Measurements from ENCODE around the gene HBEGF.
A peak's percentile ranks its signal among the peaks of the same experiment; 100 is the strongest.
"Not testable (repeated sequence)": the region's sequence is repeated elsewhere in the genome, so short reads cannot be mapped to it uniquely, and the experiment has no call there.

The HBEGF gene

GRCh38 chr5:140360681-140361479 lies 14.5 kb upstream of the HBEGF start:
- DNase-seq (ENCODE audit: low read depth): no peak

GRCh38 chr5:140360101-140360500 lies 13.7 kb upstream of the HBEGF start, which contains the start of gene SLC4A9:
Gene SLC4A9 (plus strand): TSS chr5:140360194. CDS start chr5:140360237, 43 bp downstream.
- DNase-seq (ENCODE audit: low read depth): no peak

GRCh38 chr5:140358738-140359310 lies 12.4 kb upstream of the HBEGF start:
- peak; percentile 52 for DNase-seq (ENCODE audit: low read depth)

- DNase-seq (ENCODE audit: low read depth): peak; percentile 87
Observed at GRCh38 chr5:140357726-140358093, 11.3 kb upstream of the HBEGF start.

- DNase-seq (ENCODE audit: low read depth): no peak
Observed at GRCh38 chr5:140356853-140357725, 10.7 kb upstream of the HBEGF start.

GRCh38 chr5:140355546-140355945 lies 9.1 kb upstream of the HBEGF start:
- no peak for DNase-seq (ENCODE audit: low read depth)

- DNase-seq (ENCODE audit: low read depth): peak; percentile 58
Observed at GRCh38 chr5:140351609-140352334, 5.4 kb upstream of the HBEGF start.

- DNase-seq (ENCODE audit: low read depth): peak; percentile 28
Observed at GRCh38 chr5:140349244-140349643, 2.8 kb upstream of the HBEGF start.

GRCh38 chr5:140348104-140348503 lies 1.7 kb upstream of the HBEGF start:
- no peak for DNase-seq (ENCODE audit: low read depth)

GRCh38 chr5:140347360-140347759 lies 957 bp upstream of the HBEGF start:
- no peak for DNase-seq (ENCODE audit: low read depth)

GRCh38 chr5:140345919-140346347 lies 470 bp downstream of the HBEGF start:
- DNase-seq (ENCODE audit: low read depth): peak; percentile 70

- peak; percentile 41 for DNase-seq (ENCODE audit: low read depth)
Observed at GRCh38 chr5:140344683-140345423, 1.6 kb downstream of the HBEGF start.

GRCh38 chr5:140343849-140344248 lies 2.6 kb downstream of the HBEGF start:
- not testable (repeated sequence) for DNase-seq (ENCODE audit: low read depth)

GRCh38 chr5:140342896-140343295 lies 3.5 kb downstream of the HBEGF start:
- no peak for DNase-seq (ENCODE audit: low read depth)

- no peak for DNase-seq (ENCODE audit: low read depth)
Observed at GRCh38 chr5:140342287-140342686, 4.1 kb downstream of the HBEGF start.

GRCh38 chr5:140341591-140341990 lies 4.8 kb downstream of the HBEGF start:
- no peak for DNase-seq (ENCODE audit: low read depth)

GRCh38 chr5:140340605-140341121 lies 5.7 kb downstream of the HBEGF start:
- DNase-seq (ENCODE audit: low read depth): no peak

- DNase-seq (ENCODE audit: low read depth): no peak
Observed at GRCh38 chr5:140339636-140340035, 6.8 kb downstream of the HBEGF start.

- DNase-seq (ENCODE audit: low read depth): peak; percentile 7
Observed at GRCh38 chr5:140338908-140339307, 7.5 kb downstream of the HBEGF start.

- peak; percentile 29 for DNase-seq (ENCODE audit: low read depth)
Observed at GRCh38 chr5:140338336-140338735, 8.1 kb downstream of the HBEGF start.

GRCh38 chr5:140337880-140338279 lies 8.5 kb downstream of the HBEGF start:
- DNase-seq (ENCODE audit: low read depth): no peak

Data from iris pigment epithelial cell (primary cell).